HUES6 (cell line): ENCODE measurements around the gene IFIT3.
"Not testable (repeated sequence)": the region's sequence is repeated elsewhere in the genome, so short reads cannot be mapped to it uniquely, and the experiment has no call there.

Experiments used
- H3K27ac ChIP-seq: 2 replicates; pipeline ENCODE4 v1.7.0; 2013; ENCODE audit warnings: low read depth, mild to moderate bottlenecking, low read length, inconsistent platforms
- H3K27me3 ChIP-seq: 2 replicates; pipeline ENCODE4 v1.6.1; 2013; ENCODE audit warnings: low read length; ENCODE audit not compliant: control insufficient read depth, insufficient read depth
- H3K36me3 ChIP-seq: 2 replicates; pipeline ENCODE4 v1.6.1; 2013; ENCODE audit warnings: low read length; ENCODE audit not compliant: control insufficient read depth, insufficient read depth
- H3K4me1 ChIP-seq: 2 replicates; pipeline ENCODE4 v1.6.1; 2013; ENCODE audit warnings: low read length; ENCODE audit not compliant: control insufficient read depth, insufficient read depth
- H3K4me3 ChIP-seq: 2 replicates; pipeline ENCODE4 v1.5.1; 2013; ENCODE audit warnings: low read depth, low read length
- H3K9ac ChIP-seq: one replicate; pipeline ENCODE4 v1.6.1; 2013; ENCODE audit warnings: mild to moderate bottlenecking, low read length
- H3K9me3 ChIP-seq: 2 replicates; pipeline ENCODE4 v1.6.1; 2013; ENCODE audit warnings: low read depth, low read length; ENCODE audit not compliant: control insufficient read depth, insufficient read depth

Gene IFIT3

DNA sequence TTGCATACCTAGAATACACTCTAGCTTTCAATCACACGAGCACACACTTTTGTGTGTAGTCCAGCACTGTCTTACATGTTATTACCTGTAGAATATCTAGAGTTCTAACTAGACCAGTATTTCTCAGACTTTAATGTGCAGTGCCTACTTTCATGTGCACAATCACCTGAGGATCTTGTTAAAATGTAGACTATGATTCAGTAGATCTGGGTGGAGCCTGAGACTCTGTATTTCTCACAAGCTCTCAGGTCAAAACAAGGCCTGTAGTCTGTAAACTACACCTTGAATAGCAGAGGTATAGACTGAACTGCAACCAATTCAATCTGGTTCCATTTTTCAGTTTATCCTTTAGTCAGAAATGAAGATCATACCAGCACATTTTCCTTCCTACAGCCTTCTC lies 14.8 kb upstream of the IFIT3 start:
- no peak overlapping the region for H3K9ac ChIP-seq
- H3K4me1 ChIP-seq: peaks cover 6% of the 10 kb centered on the region; the same call in 1 of the 2 replicates
- no peaks in the 10 kb centered on the region for H3K36me3 ChIP-seq
- no peak overlapping the region for H3K4me3 ChIP-seq
- no peak overlapping the region for H3K27ac ChIP-seq
- H3K27me3 ChIP-seq: no peaks in the 10 kb centered on the region
- peaks cover 6% of the 10 kb centered on the region for H3K9me3 ChIP-seq

DNA sequence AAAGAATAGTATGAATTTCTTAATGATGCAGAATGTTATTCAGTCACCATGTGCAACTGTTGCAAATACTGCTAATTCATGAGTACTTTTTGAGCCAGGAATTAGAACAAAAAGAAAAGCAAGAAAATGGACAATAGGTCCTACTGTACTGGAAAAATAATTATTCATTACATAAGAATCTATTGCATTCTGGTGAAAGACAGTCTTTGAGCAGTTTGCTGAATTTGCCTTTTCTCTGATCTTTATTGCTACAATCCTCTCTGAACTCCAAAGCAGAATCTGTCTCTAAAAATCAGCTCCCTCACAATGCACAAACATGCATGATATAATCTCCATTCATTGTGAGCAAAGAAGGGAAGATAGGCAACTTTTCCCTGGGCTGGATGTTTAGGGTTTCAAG lies 13.1 kb upstream of the IFIT3 start:
- Histone ChIP-seq H3K9me3 (peaks cover 8% of the 10 kb centered on the region), H3K27ac (no peak overlapping the region), H3K36me3 (no peaks in the 10 kb centered on the region), H3K4me1 (peaks cover 6% of the 10 kb centered on the region; the same call in 1 of the 2 replicates), H3K4me3 (no peak overlapping the region), H3K27me3 (no peaks in the 10 kb centered on the region), H3K9ac (no peak overlapping the region)

DNA sequence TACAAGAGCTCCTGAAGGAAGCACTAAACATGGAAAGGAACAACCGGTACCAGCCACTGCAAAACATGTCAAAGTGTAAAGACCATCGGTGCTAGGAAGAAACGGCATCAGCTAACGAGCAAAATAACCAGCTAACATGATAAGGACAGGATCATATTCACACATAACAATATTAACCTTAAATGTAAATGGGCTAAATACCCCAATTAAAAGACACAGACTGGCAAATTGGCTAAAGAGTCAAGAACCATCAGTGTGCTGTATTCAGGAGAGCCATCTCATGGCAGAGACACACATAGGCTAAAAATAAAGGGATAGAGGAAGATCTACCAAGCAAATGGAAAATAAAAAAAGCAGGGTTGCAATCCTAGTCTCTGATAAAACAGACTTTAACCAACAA lies 9.8 kb upstream of the IFIT3 start:
- H3K27me3 ChIP-seq, H3K9ac ChIP-seq, H3K9me3 ChIP-seq: not testable (repeated sequence)

DNA sequence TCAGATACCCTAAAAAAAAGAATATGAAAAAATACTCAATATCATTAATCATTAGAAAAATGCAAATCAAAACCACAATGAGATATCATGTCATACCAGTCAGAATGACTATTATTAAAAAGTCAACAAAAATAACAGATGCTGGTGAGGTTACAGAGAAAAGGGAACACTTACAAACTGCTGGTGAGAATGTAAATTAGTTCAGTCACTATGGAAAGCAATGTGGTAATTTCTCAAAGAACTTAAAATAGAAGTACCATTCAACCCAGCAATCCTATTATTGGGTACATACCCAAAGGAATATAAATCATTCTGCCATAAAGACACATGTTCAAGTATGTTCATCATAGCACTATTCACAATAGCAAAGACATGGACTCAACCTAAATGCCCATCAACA lies 2.7 kb upstream of the IFIT3 start:
- H3K9me3 ChIP-seq, H3K27me3 ChIP-seq, H3K4me3 ChIP-seq, H3K9ac ChIP-seq, H3K36me3 ChIP-seq, H3K27ac ChIP-seq: not testable (repeated sequence)
- peaks cover 25% of the 10 kb centered on the region for H3K4me1 ChIP-seq

More for the DNA sequence above, 9.8 kb upstream of the IFIT3 start:
- H3K36me3 ChIP-seq, H3K27ac ChIP-seq, H3K4me1 ChIP-seq, H3K4me3 ChIP-seq: not testable (repeated sequence)

DNA sequence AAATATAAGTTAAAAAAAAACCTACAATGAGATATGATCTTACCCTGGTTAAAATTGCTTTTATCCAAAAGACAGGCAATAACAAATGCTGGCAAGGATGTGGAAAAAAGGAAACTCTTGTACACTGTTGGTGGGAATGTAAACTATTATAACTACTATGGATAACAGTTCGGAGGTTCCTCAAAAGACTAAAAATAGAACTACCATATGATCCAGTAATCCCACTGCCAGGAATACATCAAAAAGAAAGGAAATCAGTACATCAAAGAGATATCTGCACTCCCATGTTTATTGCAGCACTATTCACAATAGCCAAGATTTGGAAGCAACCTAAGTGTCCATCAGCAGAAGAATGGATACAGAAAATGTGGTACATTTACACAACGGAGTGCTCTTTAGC lies 1.9 kb upstream of the IFIT3 start:
- H3K9me3 ChIP-seq, H3K36me3 ChIP-seq, H3K27ac ChIP-seq, H3K9ac ChIP-seq, H3K4me3 ChIP-seq, H3K27me3 ChIP-seq: not testable (repeated sequence)
- H3K4me1 ChIP-seq: peaks cover 26% of the 10 kb centered on the region

DNA sequence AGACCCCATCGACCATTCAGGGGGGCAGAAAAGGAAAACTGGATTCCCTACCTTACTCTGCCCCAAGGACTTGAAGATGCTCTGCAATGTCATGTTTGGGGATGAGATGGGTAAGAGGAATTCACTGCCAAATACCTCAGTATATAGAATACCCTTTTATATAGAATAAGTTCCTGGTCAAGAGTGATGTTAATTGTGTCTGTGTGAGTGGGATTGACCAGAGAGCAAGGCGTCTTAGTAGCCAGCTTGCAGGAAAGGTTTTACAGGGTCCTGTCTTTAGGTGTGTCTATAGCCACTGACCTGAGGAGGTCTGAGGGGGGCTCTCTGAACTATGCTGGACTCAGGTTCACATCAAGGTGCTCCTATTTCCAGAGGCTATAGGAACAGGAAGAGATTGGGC lies 1.4 kb downstream of the IFIT3 start:
- no peaks in the 10 kb centered on the region for H3K27me3 ChIP-seq
- no peak overlapping the region for H3K4me3 ChIP-seq
- no peak overlapping the region for H3K27ac ChIP-seq
- no peaks in the 10 kb centered on the region for H3K36me3 ChIP-seq
- H3K9me3 ChIP-seq: no peaks in the 10 kb centered on the region; the same call in 1 of the 2 replicates
- H3K4me1 ChIP-seq: peaks cover 49% of the 10 kb centered on the region
- H3K9ac ChIP-seq: no peak overlapping the region

DNA sequence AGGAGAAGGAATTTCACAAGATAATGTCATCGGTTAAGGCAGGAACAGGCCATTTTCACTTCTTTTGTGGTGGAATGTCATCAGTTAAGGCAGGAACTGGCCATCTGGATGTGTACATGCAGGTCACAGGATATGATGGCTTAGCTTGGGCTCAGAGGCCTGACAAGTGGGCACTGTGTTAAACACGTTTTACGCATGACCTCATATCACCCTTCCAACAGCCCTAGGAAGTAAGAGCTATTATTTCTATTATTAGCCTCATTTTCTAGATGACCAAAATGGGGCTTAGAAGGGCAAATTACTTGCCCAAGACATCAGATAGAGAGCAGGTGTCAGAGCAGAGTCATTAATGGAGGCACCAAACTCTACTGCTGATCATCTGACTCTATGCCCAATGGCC lies 2.2 kb downstream of the IFIT3 start:
- not testable (repeated sequence) for H3K9me3 ChIP-seq, H3K4me3 ChIP-seq, H3K9ac ChIP-seq, H3K27ac ChIP-seq, H3K27me3 ChIP-seq, H3K36me3 ChIP-seq
- peaks cover 50% of the 10 kb centered on the region for H3K4me1 ChIP-seq

DNA sequence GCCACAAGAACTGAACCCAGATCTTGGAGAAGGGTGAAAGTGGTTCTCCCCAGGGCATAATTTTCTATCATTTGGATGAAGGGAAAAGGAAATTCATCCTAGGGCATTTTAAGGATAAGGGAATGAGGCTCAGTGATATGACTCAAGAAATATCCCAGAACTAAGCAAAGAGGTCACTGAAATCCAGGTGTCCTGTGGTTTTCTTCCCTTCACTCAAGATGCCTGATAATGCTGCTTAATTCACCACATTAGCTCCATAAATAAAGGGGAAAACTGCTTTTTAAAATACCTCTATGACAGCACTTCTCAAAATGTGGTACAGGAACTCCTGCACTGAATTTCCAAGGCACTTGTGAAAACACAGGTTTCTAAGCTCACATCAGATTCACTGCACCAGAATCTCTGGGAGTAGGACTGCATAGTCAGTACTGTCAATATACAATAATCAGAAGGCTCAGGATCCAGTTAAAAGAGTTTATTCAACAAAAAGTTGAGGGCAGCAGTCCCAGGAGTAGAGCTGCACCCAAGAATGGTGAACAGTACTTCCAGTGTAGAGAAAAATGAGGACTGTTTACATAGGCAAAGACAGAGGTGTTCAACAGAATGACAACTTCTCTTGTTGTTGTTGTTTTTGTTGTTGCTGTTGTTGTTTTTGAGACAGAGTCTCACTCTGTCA lies 2.9 kb downstream of the IFIT3 start:
- no peaks in the 10 kb centered on the region for H3K36me3 ChIP-seq
- no peak overlapping the region for H3K4me3 ChIP-seq
- no peak overlapping the region for H3K9ac ChIP-seq
- no peaks in the 10 kb centered on the region for H3K27me3 ChIP-seq
- H3K4me1 ChIP-seq: peaks cover 50% of the 10 kb centered on the region
- H3K9me3 ChIP-seq: no peaks in the 10 kb centered on the region; the same call in 1 of the 2 replicates
- H3K27ac ChIP-seq: no peak overlapping the region

DNA sequence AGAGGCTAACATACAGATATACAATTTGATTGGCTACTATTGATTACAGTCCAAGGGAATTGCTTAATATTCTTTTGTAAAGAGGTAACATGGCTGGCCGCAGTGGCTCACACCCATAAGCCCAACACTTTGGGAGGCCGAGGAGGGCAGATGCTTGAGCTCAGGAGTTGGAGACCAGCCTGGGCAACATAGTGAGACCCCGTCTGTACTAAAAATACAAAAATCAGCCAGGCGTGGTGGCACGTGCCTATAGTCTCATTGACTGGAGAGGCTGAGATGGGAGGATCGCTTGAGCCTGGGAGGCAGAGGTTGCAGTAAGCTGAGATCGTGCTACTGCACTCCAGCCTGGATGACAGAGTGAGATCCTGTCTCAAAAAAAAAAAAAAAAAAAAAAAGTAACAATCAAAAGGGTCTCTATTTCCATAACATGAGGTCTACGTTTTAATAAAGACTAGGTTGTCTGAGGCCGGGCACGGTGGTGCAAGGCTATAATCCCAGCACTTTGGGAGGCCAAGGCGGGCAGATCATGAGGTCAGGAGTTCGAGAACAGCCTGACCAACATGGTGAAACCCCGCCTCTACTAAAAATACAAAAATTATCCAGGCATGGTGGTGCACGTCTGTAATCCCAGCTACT lies 3.8 kb downstream of the IFIT3 start:
- not testable (repeated sequence) for H3K36me3 ChIP-seq, H3K4me3 ChIP-seq, H3K27ac ChIP-seq, H3K27me3 ChIP-seq, H3K9me3 ChIP-seq, H3K9ac ChIP-seq
- peaks cover 50% of the 10 kb centered on the region for H3K4me1 ChIP-seq

DNA sequence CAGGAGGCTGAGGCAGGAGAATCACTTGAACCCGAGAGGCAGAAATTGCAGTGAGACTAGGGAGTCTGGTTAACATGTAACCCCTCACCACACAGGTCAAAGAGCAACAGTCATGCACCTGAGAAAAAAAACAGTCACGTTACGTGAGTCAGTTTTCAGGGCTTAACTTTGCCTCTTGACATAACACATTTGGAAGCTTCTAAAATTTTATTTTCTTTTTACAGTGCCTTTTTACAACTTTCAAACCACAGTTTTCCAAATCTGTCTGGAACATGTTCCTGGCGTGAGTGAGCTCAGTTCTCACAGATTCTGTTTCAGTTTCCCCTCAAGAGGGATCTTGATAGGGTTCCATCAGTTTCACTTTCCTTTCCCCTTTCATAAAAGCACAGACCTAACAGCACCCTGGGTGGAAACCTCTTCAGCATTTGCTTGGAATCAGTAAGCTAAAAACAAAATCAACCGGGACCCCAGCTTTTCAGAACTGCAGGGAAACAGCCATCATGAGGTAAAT lies 4.4 kb downstream of the IFIT3 start:
- H3K4me1 ChIP-seq: peaks cover 48% of the 10 kb centered on the region
- no peaks in the 10 kb centered on the region for H3K36me3 ChIP-seq
- no peak overlapping the region for H3K9ac ChIP-seq
- no peaks in the 10 kb centered on the region for H3K27me3 ChIP-seq
- 0 out of 2 replicates have a peak overlapping the region, but pooled peaks have one; percentile 3 for H3K27ac ChIP-seq
- H3K4me3 ChIP-seq: no peak overlapping the region
- H3K9me3 ChIP-seq: no peaks in the 10 kb centered on the region; the same call in 1 of the 2 replicates

DNA sequence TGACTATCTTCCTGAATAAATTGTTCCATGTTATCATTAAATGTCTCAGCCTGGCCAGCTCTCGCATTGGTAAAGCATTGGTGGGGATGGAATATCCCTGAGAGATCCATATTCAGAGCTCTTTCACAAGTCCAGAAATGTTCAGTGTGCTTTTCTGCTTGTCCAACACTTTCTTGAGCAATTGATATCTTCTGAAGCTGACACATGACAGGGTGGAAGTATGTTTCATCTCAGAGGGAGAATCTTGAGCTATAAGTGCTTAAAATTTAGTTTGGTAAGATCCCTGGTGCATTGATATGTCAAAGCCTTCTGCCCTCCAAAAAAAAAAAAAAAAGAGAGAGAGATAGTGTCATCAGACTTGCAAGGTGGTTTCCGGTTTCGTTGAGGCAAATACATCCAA lies 7.4 kb downstream of the IFIT3 start:
- no peaks in the 10 kb centered on the region for H3K9me3 ChIP-seq
- H3K9ac ChIP-seq: no peak overlapping the region
- peaks cover 24% of the 10 kb centered on the region for H3K4me1 ChIP-seq
- H3K27me3 ChIP-seq: no peaks in the 10 kb centered on the region
- no peak overlapping the region for H3K27ac ChIP-seq
- no peaks in the 10 kb centered on the region for H3K36me3 ChIP-seq
- no peak overlapping the region for H3K4me3 ChIP-seq
